ENCODE data around the gene ABCB4.
"Not testable (repeated sequence)": the region's sequence is repeated elsewhere in the genome, so short reads cannot be mapped to it uniquely, and the experiment has no call there.

The ABCB4 gene

GRCh38 chr7:87473192-87473591 lies 2.3 kb downstream of the ABCB4 start:
- TF ChIP-seq EZH2phosphoT487 (IDR thresholded peaks at IDR 0.05; ENCODE audit: borderline replicate concordance) (no peak), CTCF (conservative IDR thresholded peaks at IDR 0.05; ENCODE audit: low read length) (no peak)
- Histone ChIP-seq H3K9ac (ENCODE audit: low read depth, low read length, poor library complexity, severe bottlenecking) (no peak overlapping the region), H2AFZ (ENCODE audit: low read length) (no peak overlapping the region), H3K27me3 (ENCODE audit: insufficient read depth, low read length, poor library complexity, severe bottlenecking) (no peaks in the 10 kb centered on the region), H3K4me2 (ENCODE audit: low read depth, low read length, poor library complexity, severe bottlenecking) (no peak overlapping the region), H3K9me2 (replicated peaks; ENCODE audit: low read depth, low read length) (no peaks in the 10 kb centered on the region), H3K79me2 (ENCODE audit: insufficient read depth, low read length) (no peaks in the 10 kb centered on the region), H3F3A (ENCODE audit: low read depth) (no peaks in the 10 kb centered on the region), H3K9me3 (ENCODE audit: insufficient read depth, low read depth, low read length) (no peaks in the 10 kb centered on the region), H4K20me1 (ENCODE audit: insufficient read depth, low read length, poor library complexity, severe bottlenecking) (no peaks in the 10 kb centered on the region), H3K4me1 (ENCODE audit: insufficient read depth, low read length, poor library complexity, severe bottlenecking) (no peaks in the 10 kb centered on the region), H3K36me3 (ENCODE audit: insufficient read depth, low read length) (no peaks in the 10 kb centered on the region), H3K4me3 (ENCODE audit: low read length, poor library complexity, severe bottlenecking) (no peak overlapping the region)

GRCh38 chr7:87471473-87471872 lies 4.0 kb downstream of the ABCB4 start:
- Histone ChIP-seq H3K36me3 (ENCODE audit: insufficient read depth, low read length) (no peaks in the 10 kb centered on the region), H3K9me2 (replicated peaks; ENCODE audit: low read depth, low read length) (no peaks in the 10 kb centered on the region), H3K79me2 (ENCODE audit: insufficient read depth, low read length) (no peaks in the 10 kb centered on the region), H4K20me1 (ENCODE audit: insufficient read depth, low read length, poor library complexity, severe bottlenecking) (no peaks in the 10 kb centered on the region), H3K4me3 (ENCODE audit: low read length, poor library complexity, severe bottlenecking) (no peak overlapping the region), H3K27me3 (ENCODE audit: insufficient read depth, low read length, poor library complexity, severe bottlenecking) (no peaks in the 10 kb centered on the region), H3K9ac (ENCODE audit: low read depth, low read length, poor library complexity, severe bottlenecking) (no peak overlapping the region), H3K4me1 (ENCODE audit: insufficient read depth, low read length, poor library complexity, severe bottlenecking) (no peaks in the 10 kb centered on the region), H3K9me3 (ENCODE audit: insufficient read depth, low read depth, low read length) (no peaks in the 10 kb centered on the region), H3F3A (ENCODE audit: low read depth) (no peaks in the 10 kb centered on the region), H3K4me2 (ENCODE audit: low read depth, low read length, poor library complexity, severe bottlenecking) (no peak overlapping the region), H2AFZ (ENCODE audit: low read length) (no peak overlapping the region)
- TF ChIP-seq CTCF (conservative IDR thresholded peaks at IDR 0.05; ENCODE audit: low read length) (no peak), EZH2phosphoT487 (IDR thresholded peaks at IDR 0.05; ENCODE audit: borderline replicate concordance) (no peak)

- H3K4me2 ChIP-seq (ENCODE audit: low read depth, low read length, poor library complexity, severe bottlenecking); H3K4me1 ChIP-seq (ENCODE audit: insufficient read depth, low read length, poor library complexity, severe bottlenecking); H3K27me3 ChIP-seq (ENCODE audit: insufficient read depth, low read length, poor library complexity, severe bottlenecking); H2AFZ ChIP-seq (ENCODE audit: low read length); H3K9me3 ChIP-seq (ENCODE audit: insufficient read depth, low read depth, low read length); H3F3A ChIP-seq (ENCODE audit: low read depth); H3K4me3 ChIP-seq (ENCODE audit: low read length, poor library complexity, severe bottlenecking); H4K20me1 ChIP-seq (ENCODE audit: insufficient read depth, low read length, poor library complexity, severe bottlenecking); H3K9ac ChIP-seq (ENCODE audit: low read depth, low read length, poor library complexity, severe bottlenecking); H3K9me2 ChIP-seq (replicated peaks; ENCODE audit: low read depth, low read length); H3K36me3 ChIP-seq (ENCODE audit: insufficient read depth, low read length); H3K79me2 ChIP-seq (ENCODE audit: insufficient read depth, low read length): not testable (repeated sequence)
These were observed 6.3 kb downstream of the ABCB4 start for GRCh38 chr7:87469204-87469603.

GRCh38 chr7:87465534-87465880 lies 10.0 kb downstream of the ABCB4 start:
- H3K9me2 ChIP-seq (replicated peaks; ENCODE audit: low read depth, low read length); H3K9me3 ChIP-seq (ENCODE audit: insufficient read depth, low read depth, low read length); H3K4me2 ChIP-seq (ENCODE audit: low read depth, low read length, poor library complexity, severe bottlenecking); H3K4me3 ChIP-seq (ENCODE audit: low read length, poor library complexity, severe bottlenecking); H3K79me2 ChIP-seq (ENCODE audit: insufficient read depth, low read length); H3K4me1 ChIP-seq (ENCODE audit: insufficient read depth, low read length, poor library complexity, severe bottlenecking); H2AFZ ChIP-seq (ENCODE audit: low read length); H3F3A ChIP-seq (ENCODE audit: low read depth); H4K20me1 ChIP-seq (ENCODE audit: insufficient read depth, low read length, poor library complexity, severe bottlenecking); H3K27me3 ChIP-seq (ENCODE audit: insufficient read depth, low read length, poor library complexity, severe bottlenecking); H3K9ac ChIP-seq (ENCODE audit: low read depth, low read length, poor library complexity, severe bottlenecking); H3K36me3 ChIP-seq (ENCODE audit: insufficient read depth, low read length): not testable (repeated sequence)

- H3K27me3 ChIP-seq (ENCODE audit: insufficient read depth, low read length, poor library complexity, severe bottlenecking); H3K9me3 ChIP-seq (ENCODE audit: insufficient read depth, low read depth, low read length); H4K20me1 ChIP-seq (ENCODE audit: insufficient read depth, low read length, poor library complexity, severe bottlenecking); H2AFZ ChIP-seq (ENCODE audit: low read length); H3K79me2 ChIP-seq (ENCODE audit: insufficient read depth, low read length); H3F3A ChIP-seq (ENCODE audit: low read depth); H3K9me2 ChIP-seq (replicated peaks; ENCODE audit: low read depth, low read length); H3K4me1 ChIP-seq (ENCODE audit: insufficient read depth, low read length, poor library complexity, severe bottlenecking); H3K9ac ChIP-seq (ENCODE audit: low read depth, low read length, poor library complexity, severe bottlenecking); H3K4me3 ChIP-seq (ENCODE audit: low read length, poor library complexity, severe bottlenecking); H3K4me2 ChIP-seq (ENCODE audit: low read depth, low read length, poor library complexity, severe bottlenecking); H3K36me3 ChIP-seq (ENCODE audit: insufficient read depth, low read length): not testable (repeated sequence)
These were observed 10.5 kb downstream of the ABCB4 start for GRCh38 chr7:87464830-87465533.
